Rectal smooth muscle tissue (tissue), 1 donor: ENCODE measurements around the gene TTLL3.
A peak's percentile ranks its signal among the peaks of the same experiment; 100 is the strongest.
"Not testable (repeated sequence)": the region's sequence is repeated elsewhere in the genome, so short reads cannot be mapped to it uniquely, and the experiment has no call there.

ENCODE experiments used
- H3K27ac ChIP-seq: one replicate; pipeline ENCODE4 v1.7.0; 2013; ENCODE audit warnings: low read depth, low read length, inconsistent platforms
- H3K27me3 ChIP-seq: one replicate; pipeline ENCODE4 v1.7.0; 2013; ENCODE audit warnings: low read length; ENCODE audit not compliant: control insufficient read depth, insufficient read depth
- H3K36me3 ChIP-seq: one replicate; pipeline ENCODE4 v1.7.0; 2013; ENCODE audit warnings: low read length; ENCODE audit not compliant: control insufficient read depth, insufficient read depth
- H3K4me1 ChIP-seq: one replicate; pipeline ENCODE4 v1.7.0; 2013; ENCODE audit warnings: low read length; ENCODE audit not compliant: control insufficient read depth, insufficient read depth
- H3K4me3 ChIP-seq: one replicate; pipeline ENCODE4 v1.7.0; 2013; ENCODE audit warnings: low read length
- H3K9ac ChIP-seq: one replicate; pipeline ENCODE4 v1.7.0; 2013; ENCODE audit warnings: low read length

The TTLL3 gene

GRCh38 chr3:9771007-9771406 is 39.1 kb upstream of the TTLL3 start:
- not testable (repeated sequence) for H3K4me3 ChIP-seq, H3K27ac ChIP-seq
- peaks cover 13% of the 10 kb centered on the region for H3K4me1 ChIP-seq

DNA sequence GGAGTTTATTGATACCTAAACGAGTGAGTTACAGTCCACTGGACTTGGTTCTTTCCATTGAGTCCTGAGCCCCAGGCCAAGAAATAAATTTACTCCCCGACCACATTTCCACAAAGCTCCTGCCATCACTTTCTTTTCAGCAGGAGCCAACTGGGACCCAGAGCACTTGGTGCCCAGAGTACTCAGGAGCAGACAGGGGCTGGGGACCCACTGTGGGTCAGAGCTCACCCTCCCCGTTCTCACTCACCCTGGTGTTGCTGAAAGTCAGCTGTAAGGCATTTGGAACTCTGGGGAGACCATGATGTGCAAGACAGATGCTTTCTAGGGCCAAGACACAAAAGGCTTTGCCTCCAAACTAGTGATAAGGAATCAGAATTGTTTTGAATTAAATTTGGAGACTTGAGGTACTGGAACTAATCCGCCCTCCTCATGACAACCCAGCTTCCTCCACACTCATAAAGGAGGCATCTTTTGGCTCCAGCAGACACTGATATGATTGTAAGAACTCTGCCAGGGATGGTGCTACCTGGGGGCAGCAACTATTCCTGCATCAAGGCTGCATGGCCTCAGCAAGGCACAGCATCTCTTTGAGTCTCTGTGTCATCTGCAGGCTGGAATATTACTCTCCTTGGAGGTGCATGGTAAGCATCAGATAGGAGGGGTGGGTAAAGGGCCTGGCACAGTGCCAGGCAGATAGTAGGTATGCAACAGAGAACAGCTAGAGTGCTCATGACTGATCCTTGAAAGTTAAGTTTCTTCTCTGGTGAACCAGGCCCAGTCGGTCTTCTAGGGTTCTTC is 33.0 kb upstream of the TTLL3 start:
- no peaks in the 10 kb centered on the region for H3K4me1 ChIP-seq
- no peaks in the 10 kb centered on the region for H3K27me3 ChIP-seq
- no peak overlapping the region for H3K27ac ChIP-seq
- no peak overlapping the region for H3K4me3 ChIP-seq
- peaks cover 15% of the 10 kb centered on the region for H3K36me3 ChIP-seq
- no peak overlapping the region for H3K9ac ChIP-seq

More at GRCh38 chr3:9771007-9771406, 39.1 kb upstream of the TTLL3 start:
- H3K36me3 ChIP-seq, H3K9ac ChIP-seq, H3K27me3 ChIP-seq: not testable (repeated sequence)

- Histone ChIP-seq H3K36me3 (peaks cover 19% of the 10 kb centered on the region), H3K27me3 (no peaks in the 10 kb centered on the region), H3K4me1 (no peaks in the 10 kb centered on the region), H3K27ac (peak overlapping the region; percentile 2), H3K4me3 (no peak overlapping the region), H3K9ac (no peak overlapping the region)
These were observed 32.4 kb upstream of the TTLL3 start for GRCh38 chr3:9777694-9778021.

GRCh38 chr3:9778143-9779074 is 31.7 kb upstream of the TTLL3 start:
- Histone ChIP-seq H3K27ac (no peak overlapping the region), H3K4me3 (no peak overlapping the region), H3K36me3 (peaks cover 19% of the 10 kb centered on the region), H3K9ac (no peak overlapping the region), H3K4me1 (no peaks in the 10 kb centered on the region), H3K27me3 (no peaks in the 10 kb centered on the region)

GRCh38 chr3:9779075-9779593 is 30.9 kb upstream of the TTLL3 start:
- Histone ChIP-seq H3K4me1 (no peaks in the 10 kb centered on the region), H3K4me3 (no peak overlapping the region), H3K27ac (no peak overlapping the region), H3K36me3 (peaks cover 19% of the 10 kb centered on the region), H3K9ac (no peak overlapping the region), H3K27me3 (no peaks in the 10 kb centered on the region)

- Histone ChIP-seq H3K9ac (no peak overlapping the region), H3K4me1 (no peaks in the 10 kb centered on the region), H3K27me3 (no peaks in the 10 kb centered on the region), H3K36me3 (peaks cover 20% of the 10 kb centered on the region), H3K4me3 (no peak overlapping the region), H3K27ac (no peak overlapping the region)
These were observed 30.2 kb upstream of the TTLL3 start for GRCh38 chr3:9779721-9780457.

DNA sequence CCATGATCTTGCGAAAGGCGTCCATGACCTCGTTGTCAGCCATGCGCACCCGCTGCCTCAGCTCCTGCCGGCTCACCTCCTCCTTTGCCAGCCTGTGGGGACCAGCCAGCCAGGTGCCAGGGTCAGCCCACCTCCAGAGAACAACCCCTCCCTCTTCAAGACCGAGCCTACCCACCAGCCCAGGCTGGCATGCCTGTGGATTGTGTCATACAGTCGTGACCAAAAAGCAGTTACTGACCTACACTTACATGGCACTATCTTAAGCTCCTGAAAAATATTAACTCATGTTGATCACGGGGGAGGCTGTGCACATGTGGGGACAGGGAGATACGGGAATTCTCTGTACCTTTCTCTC is 29.6 kb upstream of the TTLL3 start:
- Histone ChIP-seq H3K27me3 (no peaks in the 10 kb centered on the region), H3K36me3 (peaks cover 24% of the 10 kb centered on the region), H3K4me3 (no peak overlapping the region), H3K27ac (no peak overlapping the region), H3K9ac (no peak overlapping the region), H3K4me1 (no peaks in the 10 kb centered on the region)

- peaks cover 27% of the 10 kb centered on the region for H3K36me3 ChIP-seq
- no peak overlapping the region for H3K9ac ChIP-seq
- H3K4me1 ChIP-seq, result no peaks in the 10 kb centered on the region
- no peak overlapping the region for H3K4me3 ChIP-seq
- H3K27me3 ChIP-seq, result no peaks in the 10 kb centered on the region
- no peak overlapping the region for H3K27ac ChIP-seq
These were observed 29.2 kb upstream of the TTLL3 start for GRCh38 chr3:9780910-9781309.

- H3K36me3 ChIP-seq, result peaks cover 29% of the 10 kb centered on the region
These were observed 28.5 kb upstream of the TTLL3 start for GRCh38 chr3:9781551-9781950.

GRCh38 chr3:9781978-9782603 is 28.0 kb upstream of the TTLL3 start:
- Histone ChIP-seq H3K27me3 (no peaks in the 10 kb centered on the region), H3K36me3 (peaks cover 33% of the 10 kb centered on the region), H3K4me1 (no peaks in the 10 kb centered on the region), H3K4me3 (peak overlapping the region; percentile 3), H3K27ac (no peak overlapping the region), H3K9ac (no peak overlapping the region)

More at GRCh38 chr3:9781551-9781950, 28.5 kb upstream of the TTLL3 start:
- Histone ChIP-seq H3K9ac (no peak overlapping the region), H3K4me1 (no peaks in the 10 kb centered on the region), H3K27ac (no peak overlapping the region), H3K4me3 (no peak overlapping the region), H3K27me3 (no peaks in the 10 kb centered on the region)

DNA sequence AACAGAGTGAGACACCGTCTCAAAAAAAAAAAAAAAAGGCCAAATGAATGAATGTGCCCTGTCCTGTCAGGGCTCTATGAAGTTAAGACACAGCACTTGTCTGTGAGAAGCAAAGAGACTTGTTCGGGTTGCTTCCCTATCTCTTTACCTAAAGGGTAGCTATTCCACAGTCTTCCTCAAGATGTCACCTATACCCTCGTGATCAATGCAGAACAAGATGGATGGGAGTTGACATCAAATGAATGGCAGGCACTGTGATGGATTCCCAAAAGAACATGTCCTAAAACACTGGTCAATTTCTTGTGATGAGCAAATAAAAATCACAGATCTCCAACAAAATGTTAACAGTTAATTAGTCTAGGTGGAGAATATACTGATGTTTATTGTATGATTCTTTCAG is 27.3 kb upstream of the TTLL3 start:
- no peaks in the 10 kb centered on the region for H3K4me1 ChIP-seq
- peaks cover 36% of the 10 kb centered on the region for H3K36me3 ChIP-seq
- no peak overlapping the region for H3K27ac ChIP-seq
- no peaks in the 10 kb centered on the region for H3K27me3 ChIP-seq
- H3K4me3 ChIP-seq, result no peak overlapping the region
- no peak overlapping the region for H3K9ac ChIP-seq

DNA sequence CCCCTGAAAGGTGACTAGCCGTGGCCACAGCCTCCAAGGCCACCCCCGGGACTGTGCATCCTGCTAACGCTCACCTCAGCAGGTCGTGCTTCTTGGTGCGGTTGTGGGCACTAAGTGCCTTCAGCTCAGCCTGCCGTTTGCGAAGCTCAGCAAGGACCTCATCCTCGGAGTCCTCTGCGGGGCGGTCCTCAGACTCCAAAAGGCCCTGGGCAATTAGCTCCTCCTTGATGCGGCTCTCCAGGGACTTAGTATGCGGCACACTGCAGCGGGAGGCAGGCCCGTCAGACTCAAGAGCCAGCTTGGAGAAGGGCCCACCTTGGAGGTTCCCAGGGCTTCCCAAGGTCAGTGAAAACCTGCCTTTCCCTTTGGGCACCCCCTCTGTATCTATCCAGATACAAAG is 26.1 kb upstream of the TTLL3 start:
- peaks cover 36% of the 10 kb centered on the region for H3K36me3 ChIP-seq
- no peak overlapping the region for H3K27ac ChIP-seq
- H3K4me3 ChIP-seq, result no peak overlapping the region

More for the DNA sequence above, 26.1 kb upstream of the TTLL3 start:
- H3K4me1 ChIP-seq, result no peaks in the 10 kb centered on the region
- H3K9ac ChIP-seq, result no peak overlapping the region
- no peaks in the 10 kb centered on the region for H3K27me3 ChIP-seq
